ENCODE results near the gene DBN1. TPM values are rescaled to one million over a fixed set of nuclear protein-coding genes. Genes with fewer than 3 reads are reported as not detected.

Gene DBN1
- total RNA-seq, 1 experiment from 2014 or later = 127 TPM

DNA sequence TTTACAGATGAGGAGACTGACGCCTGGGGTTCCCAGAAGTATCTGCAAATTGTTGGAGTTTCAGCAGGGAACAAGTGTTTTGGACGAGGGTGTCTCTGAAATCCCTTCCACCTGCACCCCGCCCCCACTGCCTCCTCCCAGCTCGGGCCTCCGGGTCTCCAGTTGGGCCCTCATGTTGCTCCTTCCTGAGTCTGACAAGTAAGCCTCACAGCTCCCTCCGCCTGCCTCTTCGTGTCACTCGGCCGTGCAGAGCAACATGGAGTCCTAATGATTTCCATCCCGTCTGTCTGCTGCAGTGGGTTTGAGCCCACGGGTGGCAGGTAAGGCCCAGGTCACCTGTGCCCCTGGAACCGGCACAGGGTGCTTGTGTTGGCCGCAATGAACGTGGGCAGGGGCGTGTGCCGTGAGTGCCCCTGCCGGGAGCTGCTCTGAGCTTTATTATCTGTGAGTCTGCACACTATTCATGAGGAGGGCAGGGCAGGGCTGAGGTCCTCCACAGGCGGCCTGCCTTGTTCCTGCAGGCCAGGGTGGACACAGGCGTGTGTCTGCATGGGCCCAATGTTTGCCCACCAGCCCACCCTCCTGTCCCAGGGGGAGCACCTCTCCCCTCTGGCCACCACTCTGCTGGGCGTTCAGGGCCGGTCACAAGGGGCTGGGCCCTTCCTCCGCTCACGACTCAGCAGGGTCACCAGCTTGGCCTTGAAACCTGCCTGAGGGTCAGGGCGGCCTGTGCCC lies 30.1 kb upstream of the DBN1 start:
- H3K4me3 ChIP-seq (ENCODE audit: low read length) = no peak overlapping the region
- H3K27me3 ChIP-seq (ENCODE audit: low read length) = no peaks in the 10 kb centered on the region
- no peaks in the 10 kb centered on the region for H3K79me2 ChIP-seq (ENCODE audit: low read length)
- H3K4me2 ChIP-seq (ENCODE audit: low read length) = no peak overlapping the region
- no peaks in the 10 kb centered on the region for H3K36me3 ChIP-seq (ENCODE audit: low read depth, low read length)
- no peak for DNase-seq
- H3F3A ChIP-seq (ENCODE audit: low read length, unreplicated experiment) = no peaks in the 10 kb centered on the region
- intact Hi-C loops (cut with micrococcal nuclease) = loop anchor here (5.0 kb wide), 1 partner anchor 391 kb away; no protein-coding TSS in a partner anchor
- ChIA-PET CTCF (no interaction called here), POLR2A (ENCODE audit: unreplicated experiment) (no interaction called here)
- H3K4me1 ChIP-seq (ENCODE audit: insufficient read depth, low read length) = no peaks in the 10 kb centered on the region
- no peaks in the 10 kb centered on the region for H4K20me1 ChIP-seq (ENCODE audit: low read length)
- H3K27ac ChIP-seq (ENCODE audit: low read length) = no peak overlapping the region
- no peak overlapping the region for H3K9ac ChIP-seq (ENCODE audit: low read length)
- TF ChIP-seq, protein P1, sequence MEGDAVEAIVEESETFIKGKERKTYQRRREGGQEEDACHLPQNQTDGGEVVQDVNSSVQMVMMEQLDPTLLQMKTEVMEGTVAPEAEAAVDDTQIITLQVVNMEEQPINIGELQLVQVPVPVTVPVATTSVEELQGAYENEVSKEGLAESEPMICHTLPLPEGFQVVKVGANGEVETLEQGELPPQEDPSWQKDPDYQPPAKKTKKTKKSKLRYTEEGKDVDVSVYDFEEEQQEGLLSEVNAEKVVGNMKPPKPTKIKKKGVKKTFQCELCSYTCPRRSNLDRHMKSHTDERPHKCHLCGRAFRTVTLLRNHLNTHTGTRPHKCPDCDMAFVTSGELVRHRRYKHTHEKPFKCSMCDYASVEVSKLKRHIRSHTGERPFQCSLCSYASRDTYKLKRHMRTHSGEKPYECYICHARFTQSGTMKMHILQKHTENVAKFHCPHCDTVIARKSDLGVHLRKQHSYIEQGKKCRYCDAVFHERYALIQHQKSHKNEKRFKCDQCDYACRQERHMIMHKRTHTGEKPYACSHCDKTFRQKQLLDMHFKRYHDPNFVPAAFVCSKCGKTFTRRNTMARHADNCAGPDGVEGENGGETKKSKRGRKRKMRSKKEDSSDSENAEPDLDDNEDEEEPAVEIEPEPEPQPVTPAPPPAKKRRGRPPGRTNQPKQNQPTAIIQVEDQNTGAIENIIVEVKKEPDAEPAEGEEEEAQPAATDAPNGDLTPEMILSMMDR (conservative IDR thresholded peaks at IDR 0.05; ENCODE audit: low read depth, low read length) = no peak
- TF ChIP-seq EZH2 (IDR thresholded peaks at IDR 0.05; ENCODE audit: low read length, unreplicated experiment) = no peak
- TF ChIP-seq EZH2phosphoT487 (IDR thresholded peaks at IDR 0.05; ENCODE audit: borderline replicate concordance, low read length) = no peak
- no peaks in the 10 kb centered on the region for H3K9me2 ChIP-seq (replicated peaks; ENCODE audit: low read length)
- no TSS peak for BruUV-seq (replicated peaks)
- no peaks in the 10 kb centered on the region for H3K9me3 ChIP-seq (ENCODE audit: low read length)
- no peak overlapping the region for H2AFZ ChIP-seq (ENCODE audit: low read length)
- ATAC-seq = no peak

- Histone ChIP-seq H3F3A (ENCODE audit: low read length, unreplicated experiment) (no peaks in the 10 kb centered on the region), H3K27me3 (ENCODE audit: low read length) (no peaks in the 10 kb centered on the region), H3K79me2 (ENCODE audit: low read length) (no peaks in the 10 kb centered on the region), H3K4me1 (ENCODE audit: insufficient read depth, low read length) (peaks cover 5% of the 10 kb centered on the region; the same call in 1 of the 2 replicates), H3K9me3 (ENCODE audit: low read length) (no peaks in the 10 kb centered on the region), H3K4me2 (ENCODE audit: low read length) (no peak overlapping the region), H4K20me1 (ENCODE audit: low read length) (no peaks in the 10 kb centered on the region), H3K36me3 (ENCODE audit: low read depth, low read length) (no peaks in the 10 kb centered on the region), H3K4me3 (ENCODE audit: low read length) (no peak overlapping the region), H3K27ac (ENCODE audit: low read length) (no peak overlapping the region), H2AFZ (ENCODE audit: low read length) (no peak overlapping the region), H3K9ac (ENCODE audit: low read length) (no peak overlapping the region), H3K9me2 (replicated peaks; ENCODE audit: low read length) (no peaks in the 10 kb centered on the region)
- BruUV-seq (replicated peaks) = no TSS peak
- ChIA-PET CTCF (no interaction called here), POLR2A (ENCODE audit: unreplicated experiment) (no interaction called here)
- DNase-seq (no peak), ATAC-seq (no peak)
- TF ChIP-seq EZH2phosphoT487 (IDR thresholded peaks at IDR 0.05; ENCODE audit: borderline replicate concordance, low read length) (no peak), EZH2 (IDR thresholded peaks at IDR 0.05; ENCODE audit: low read length, unreplicated experiment) (no peak)
- TF ChIP-seq, protein P1 (conservative IDR thresholded peaks at IDR 0.05; ENCODE audit: low read depth, low read length) = no peak
- intact Hi-C loops (cut with micrococcal nuclease) = loop anchor here (5.0 kb wide), 1 partner anchor 391 kb away; no protein-coding TSS in a partner anchor
Measured at GRCh38 chr5:177502886-177503285, 29.5 kb upstream of the DBN1 start.

Data from PC-3 (cell line).